K562 (cell line): ENCODE measurements around the gene SGPP2. TPM values are rescaled to one million over a fixed set of nuclear protein-coding genes. Genes with fewer than 3 reads are reported as not detected.

ENCODE experiments used
- C11orf30 ChIP-seq: fragments of 450-650 bp; IDR thresholded peaks from 2 replicates; pipeline ENCODE4 v1.6.1; 2016; ENCODE audit warnings: low read depth, mild to moderate bottlenecking
- CHD4 ChIP-seq: fragments of 200-600 bp; sonication (generic); IDR thresholded peaks from 3 replicates; pipeline ENCODE4 v1.6.1; 2012; ENCODE audit warnings: low read depth, mild to moderate bottlenecking, mixed read lengths, low read length, inconsistent platforms; ENCODE audit not compliant: insufficient read depth, insufficient replicate concordance, poor library complexity, severe bottlenecking
- GTF2A2 ChIP-seq: IDR thresholded peaks from 2 replicates; pipeline ENCODE4 v1.6.1; 2016; ENCODE audit warnings: mild to moderate bottlenecking, missing genetic modification characterization, missing compliant biosample characterization
- HIVEP1 ChIP-seq: fragments of 250-450 bp; sonication (Bioruptor Pico); IDR thresholded peaks from 2 replicates; pipeline ENCODE4 v1.4.0; 2020; ENCODE audit warnings: mild to moderate bottlenecking
- MEF2A ChIP-seq: IDR thresholded peaks from 2 replicates; pipeline ENCODE4 v1.6.1; 2011; ENCODE audit warnings: low read depth, mild to moderate bottlenecking, low read length, moderate library complexity; ENCODE audit not compliant: control insufficient read depth
- ZNF316 ChIP-seq: fragments of 450-650 bp; IDR thresholded peaks from 2 replicates; pipeline ENCODE4 v1.6.1; 2016
- ZSCAN32 ChIP-seq: fragments of 450-650 bp; formaldehyde crosslinking; IDR thresholded peaks from 2 replicates; pipeline ENCODE4 v1.4.0; 2020; ENCODE audit warnings: mild to moderate bottlenecking, moderate library complexity
- polyA plus RNA-seq, 8 experiments: library from polyadenylated mRNA; depleted of rRNA in 4 of 8; stranded (reverse) in 5 of 8; unstranded in 3 of 8; fragments of >200 nt; fragmentation: Nextera tagmentation in 2 of 8; fragmentation: Illumina TruSeq in 1 of 8; extraction: Ambion mirVana in 2 of 8; extraction: Trizol in 1 of 8; gene quantifications; 2 replicates each; pipeline versions ENCODE4 v1.2.1 to v1.2.3, GENCODE V29; 2011 to 2014; ENCODE audit warnings: inconsistent platforms in 1 of 8, missing spikeins in 1 of 8
- total RNA-seq, 7 experiments: library from RNA; depleted of rRNA in 6 of 7; stranded (reverse); fragments of >200 nt in 6 of 7; fragmentation: Illumina TruSeq in 2 of 7; extraction: Trizol in 2 of 7; gene quantifications; 2 replicates each; pipeline versions ENCODE4 v1.2.1 to v1.2.3, GENCODE V29; 2011 to 2021; ENCODE audit warnings: low replicate concordance in 1 of 7
- TF ChIP-seq, protein P1 (sequence below): fragments of 450-650 bp; formaldehyde crosslinking; IDR thresholded peaks from 2 replicates; pipeline ENCODE4 v1.4.0; 2020; ENCODE audit warnings: mild to moderate bottlenecking, mixed read lengths
- TF ChIP-seq, protein P2 (sequence below), 2 experiments: fragments of 450-650 bp; IDR thresholded peaks; 2 replicates each; pipeline ENCODE4 v1.6.1; 2016; ENCODE audit warnings: mild to moderate bottlenecking in 2 of 2, borderline replicate concordance in 1 of 2, low read depth in 1 of 2, moderate library complexity in 1 of 2

Gene SGPP2
- total and polyA plus RNA-seq, 9 of the 15 experiments (the other 6 are each of a cell fraction or from before 2014, with no cell fraction given), result 0.01 to 0.04 TPM; not detected in 7

- TF ChIP-seq, protein P1, sequence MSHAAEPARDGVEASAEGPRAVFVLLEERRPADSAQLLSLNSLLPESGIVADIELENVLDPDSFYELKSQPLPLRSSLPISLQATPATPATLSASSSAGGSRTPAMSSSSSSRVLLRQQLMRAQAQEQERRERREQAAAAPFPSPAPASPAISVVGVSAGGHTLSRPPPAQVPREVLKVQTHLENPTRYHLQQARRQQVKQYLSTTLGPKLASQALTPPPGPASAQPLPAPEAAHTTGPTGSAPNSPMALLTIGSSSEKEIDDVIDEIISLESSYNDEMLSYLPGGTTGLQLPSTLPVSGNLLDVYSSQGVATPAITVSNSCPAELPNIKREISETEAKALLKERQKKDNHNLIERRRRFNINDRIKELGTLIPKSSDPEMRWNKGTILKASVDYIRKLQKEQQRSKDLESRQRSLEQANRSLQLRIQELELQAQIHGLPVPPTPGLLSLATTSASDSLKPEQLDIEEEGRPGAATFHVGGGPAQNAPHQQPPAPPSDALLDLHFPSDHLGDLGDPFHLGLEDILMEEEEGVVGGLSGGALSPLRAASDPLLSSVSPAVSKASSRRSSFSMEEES (CRISPR knock-in tag), result no peak
- no peak for TF ChIP-seq MEF2A
- TF ChIP-seq ZNF316, result peak; percentile 34; the same call in 1 of the 2 replicates
- no peak for TF ChIP-seq GTF2A2 (tag)
- TF ChIP-seq HIVEP1 (CRISPR knock-in tag), result no peak
- TF ChIP-seq, protein P2, sequence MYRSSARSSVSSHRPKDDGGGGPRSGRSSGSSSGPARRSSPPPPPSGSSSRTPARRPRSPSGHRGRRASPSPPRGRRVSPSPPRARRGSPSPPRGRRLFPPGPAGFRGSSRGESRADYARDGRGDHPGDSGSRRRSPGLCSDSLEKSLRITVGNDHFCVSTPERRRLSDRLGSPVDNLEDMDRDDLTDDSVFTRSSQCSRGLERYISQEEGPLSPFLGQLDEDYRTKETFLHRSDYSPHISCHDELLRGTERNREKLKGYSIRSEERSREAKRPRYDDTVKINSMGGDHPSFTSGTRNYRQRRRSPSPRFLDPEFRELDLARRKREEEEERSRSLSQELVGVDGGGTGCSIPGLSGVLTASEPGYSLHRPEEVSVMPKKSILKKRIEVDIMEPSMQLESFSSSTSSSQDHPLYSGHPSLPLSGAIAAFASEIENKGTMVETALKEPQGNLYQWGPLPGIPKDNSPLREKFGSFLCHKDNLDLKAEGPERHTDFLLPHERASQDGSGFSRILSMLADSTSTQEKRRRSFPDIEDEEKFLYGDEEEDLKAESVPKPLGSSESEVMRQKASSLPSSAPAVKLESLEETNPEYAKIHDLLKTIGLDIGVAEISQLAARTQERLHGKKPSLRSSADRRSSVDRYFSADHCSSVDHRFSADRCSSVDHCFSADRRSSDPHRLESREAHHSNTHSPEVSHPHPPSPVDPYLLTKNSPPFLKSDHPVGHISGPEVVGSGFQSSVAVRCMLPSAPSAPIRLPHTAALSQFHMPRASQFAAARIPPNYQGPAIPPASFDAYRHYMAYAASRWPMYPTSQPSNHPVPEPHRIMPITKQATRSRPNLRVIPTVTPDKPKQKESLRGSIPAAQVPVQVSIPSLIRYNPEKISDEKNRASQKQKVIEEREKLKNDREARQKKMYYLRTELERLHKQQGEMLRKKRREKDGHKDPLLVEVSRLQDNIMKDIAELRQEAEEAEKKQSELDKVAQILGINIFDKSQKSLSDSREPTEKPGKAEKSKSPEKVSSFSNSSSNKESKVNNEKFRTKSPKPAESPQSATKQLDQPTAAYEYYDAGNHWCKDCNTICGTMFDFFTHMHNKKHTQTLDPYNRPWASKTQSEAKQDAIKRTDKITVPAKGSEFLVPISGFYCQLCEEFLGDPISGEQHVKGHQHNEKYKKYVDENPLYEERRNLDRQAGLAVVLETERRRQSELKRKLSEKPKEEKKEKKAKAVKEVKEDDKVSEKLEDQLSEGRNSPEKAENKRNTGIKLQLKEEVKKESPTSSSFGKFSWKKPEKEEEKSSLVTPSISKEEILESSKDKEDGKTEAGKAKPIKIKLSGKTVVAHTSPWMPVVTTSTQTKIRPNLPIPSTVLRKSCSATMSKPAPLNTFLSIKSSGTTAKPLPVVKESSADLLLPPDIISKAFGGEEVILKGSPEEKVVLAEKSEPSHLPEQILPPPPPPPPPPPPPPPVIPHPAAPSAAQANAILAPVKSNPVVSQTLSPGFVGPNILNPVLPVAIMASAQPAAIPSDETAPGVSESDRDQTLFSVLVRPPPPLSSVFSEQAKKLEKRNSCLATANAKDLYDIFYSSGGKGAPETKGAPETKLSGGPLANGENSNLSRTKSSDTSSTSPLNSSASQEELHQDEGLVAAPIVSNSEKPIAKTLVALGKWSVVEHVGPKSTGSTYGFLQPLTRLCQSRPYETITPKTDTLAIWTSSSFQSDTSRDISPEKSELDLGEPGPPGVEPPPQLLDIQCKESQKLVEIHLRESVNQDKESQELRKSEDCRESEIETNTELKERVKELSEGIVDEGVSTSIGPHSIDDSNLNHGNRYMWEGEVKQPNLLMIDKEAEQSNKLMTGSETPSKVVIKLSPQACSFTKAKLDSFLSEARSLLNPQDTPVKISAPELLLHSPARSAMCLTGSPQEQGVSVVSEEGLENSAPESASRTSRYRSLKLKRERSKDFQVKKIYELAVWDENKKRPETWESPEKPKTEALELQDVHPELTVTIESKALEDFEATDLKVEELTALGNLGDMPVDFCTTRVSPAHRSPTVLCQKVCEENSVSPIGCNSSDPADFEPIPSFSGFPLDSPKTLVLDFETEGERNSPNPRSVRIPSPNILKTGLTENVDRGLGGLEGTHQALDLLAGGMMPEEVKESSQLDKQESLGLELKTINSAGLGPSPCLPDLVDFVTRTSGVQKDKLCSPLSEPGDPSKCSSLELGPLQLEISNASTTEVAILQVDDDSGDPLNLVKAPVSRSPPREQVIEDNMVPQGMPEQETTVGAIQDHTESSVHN (IDR thresholded peaks at IDR 0.05; ENCODE audit: borderline replicate concordance in 1 of 2, low read depth in 1 of 2), result no peak
- TF ChIP-seq CHD4, result no peak
- TF ChIP-seq ZSCAN32 (CRISPR knock-in tag), result no peak
- TF ChIP-seq C11orf30, result peak; percentile 25; the same call in 1 of the 2 replicates
- TF ChIP-seq, all 486 proteins: peak for 2
Observed at GRCh38 chr2:222518570-222519381, 94.4 kb downstream of the SGPP2 start (continued).
